GM13977 (cell line): ENCODE results near the gene CD300LG.

ENCODE experiments used
- DNase-seq: peaks from one replicate; pipeline ENCODE4 v3.0.0; 2012; ENCODE audit warnings: low spot score
- in situ Hi-C: fragments of 300-500 bp; cut with MboI; formaldehyde crosslinking; loops from one replicate; pipeline ENCODE4 v1.12.0; 2022; ENCODE audit warnings: low sequenced_read_pairs, low pct_unique_long_range_greater_than_20kb, mixed read lengths, inconsistent platforms; ENCODE audit not compliant: unreplicated experiment
- TF ChIP-seq, protein P1 (sequence below): IDR thresholded peaks from 2 replicates; pipeline ENCODE4 v1.5.1; 2012; ENCODE audit warnings: mild to moderate bottlenecking, control low read depth; ENCODE audit not compliant: insufficient read depth; ENCODE audit errors: extremely low read depth, missing control alignments

Gene CD300LG

DNA sequence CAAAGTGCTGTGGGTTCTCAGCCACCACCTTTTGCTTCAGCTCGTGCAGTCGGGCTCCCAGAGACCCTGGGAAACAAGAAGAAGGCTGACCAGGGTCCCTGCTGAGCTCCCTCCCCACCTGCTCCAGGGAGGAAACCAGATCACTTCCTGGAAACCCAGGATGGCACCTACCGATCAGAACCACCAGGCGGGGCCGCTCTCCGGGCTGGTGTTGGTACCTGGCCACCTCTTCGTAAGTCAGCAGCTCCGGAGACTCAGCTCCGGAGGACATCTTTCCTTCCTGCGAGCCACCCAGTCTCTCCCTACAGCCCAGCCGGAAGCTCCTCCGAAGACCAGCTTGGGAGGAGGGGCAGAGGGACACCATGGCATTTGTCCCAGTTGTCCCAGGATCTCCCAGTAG is 33.0 kb upstream of the CD300LG start:
- TF ChIP-seq, protein P1, sequence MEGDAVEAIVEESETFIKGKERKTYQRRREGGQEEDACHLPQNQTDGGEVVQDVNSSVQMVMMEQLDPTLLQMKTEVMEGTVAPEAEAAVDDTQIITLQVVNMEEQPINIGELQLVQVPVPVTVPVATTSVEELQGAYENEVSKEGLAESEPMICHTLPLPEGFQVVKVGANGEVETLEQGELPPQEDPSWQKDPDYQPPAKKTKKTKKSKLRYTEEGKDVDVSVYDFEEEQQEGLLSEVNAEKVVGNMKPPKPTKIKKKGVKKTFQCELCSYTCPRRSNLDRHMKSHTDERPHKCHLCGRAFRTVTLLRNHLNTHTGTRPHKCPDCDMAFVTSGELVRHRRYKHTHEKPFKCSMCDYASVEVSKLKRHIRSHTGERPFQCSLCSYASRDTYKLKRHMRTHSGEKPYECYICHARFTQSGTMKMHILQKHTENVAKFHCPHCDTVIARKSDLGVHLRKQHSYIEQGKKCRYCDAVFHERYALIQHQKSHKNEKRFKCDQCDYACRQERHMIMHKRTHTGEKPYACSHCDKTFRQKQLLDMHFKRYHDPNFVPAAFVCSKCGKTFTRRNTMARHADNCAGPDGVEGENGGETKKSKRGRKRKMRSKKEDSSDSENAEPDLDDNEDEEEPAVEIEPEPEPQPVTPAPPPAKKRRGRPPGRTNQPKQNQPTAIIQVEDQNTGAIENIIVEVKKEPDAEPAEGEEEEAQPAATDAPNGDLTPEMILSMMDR, result no peak
- no peak for DNase-seq
- in situ Hi-C loops, result no loop called here

DNA sequence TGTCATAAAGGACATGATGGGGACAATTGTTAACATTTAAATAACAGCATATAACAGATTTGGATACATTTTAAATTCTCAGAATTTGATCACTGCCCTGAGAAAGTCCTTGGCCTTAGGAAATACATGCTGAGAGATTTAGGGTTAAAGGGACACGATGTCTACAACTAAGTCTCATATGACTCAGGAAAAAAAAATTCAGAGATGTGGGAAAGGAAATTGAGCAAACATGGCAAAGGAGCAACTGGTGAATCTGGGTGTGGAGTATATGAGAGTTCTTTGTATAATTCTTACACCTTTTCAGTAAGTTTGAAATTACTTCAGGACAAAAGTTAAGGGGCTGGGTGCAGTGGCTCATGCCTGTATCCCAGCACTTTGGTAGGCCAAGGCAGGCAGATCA is 32.3 kb upstream of the CD300LG start:
- no peak for DNase-seq
- TF ChIP-seq, protein P1, result no peak
- in situ Hi-C loops, result no loop called here

DNA sequence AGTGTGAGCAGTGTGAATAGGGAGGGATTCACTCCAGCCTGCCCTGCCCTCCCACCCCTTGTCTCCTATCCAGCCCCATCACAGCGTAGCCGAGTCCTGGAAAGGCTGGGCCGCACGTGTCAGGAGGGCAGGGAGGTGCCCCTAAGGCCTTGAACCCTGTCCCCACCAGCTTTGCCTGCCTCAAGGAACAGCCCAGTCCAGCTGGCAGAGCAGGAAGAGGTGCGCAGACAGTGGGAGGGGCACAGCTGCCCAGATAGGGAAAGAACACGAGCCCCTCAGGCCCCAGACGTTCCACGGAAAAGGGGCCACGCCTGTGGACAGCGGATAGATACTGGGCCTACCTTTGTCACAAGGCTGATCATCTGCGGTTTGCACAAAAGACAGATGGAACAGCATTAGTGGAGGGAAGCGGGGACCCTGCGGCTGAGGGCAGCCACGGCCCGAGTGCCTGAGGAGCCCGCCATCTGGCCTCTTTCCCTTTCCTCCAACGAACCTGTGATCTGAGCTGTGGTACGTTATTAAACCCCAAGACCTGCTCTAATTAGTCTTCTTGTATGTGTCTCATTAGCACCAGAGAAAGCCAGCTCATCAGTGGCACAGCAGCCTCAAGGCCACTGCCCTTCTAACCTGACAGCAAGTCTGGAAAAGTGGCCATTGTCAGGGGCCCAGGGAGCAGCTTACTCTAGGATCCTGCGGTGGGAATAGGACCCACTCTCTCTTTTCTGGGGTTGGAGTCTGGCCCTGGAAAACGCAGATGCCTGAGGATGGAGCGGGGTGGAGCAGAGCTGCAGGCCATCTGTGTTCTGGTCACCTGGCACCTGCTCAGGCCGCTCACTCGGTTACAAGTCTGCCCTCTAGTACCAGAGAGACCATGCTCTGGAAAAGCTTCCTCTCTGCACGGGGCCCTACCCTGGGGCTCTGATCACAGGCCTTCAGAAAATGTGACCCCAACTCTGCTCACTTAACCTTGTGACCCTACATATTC is 30.3 kb upstream of the CD300LG start:
- TF ChIP-seq, protein P1, result no peak
- no peak for DNase-seq
- in situ Hi-C loops, result no loop called here

DNA sequence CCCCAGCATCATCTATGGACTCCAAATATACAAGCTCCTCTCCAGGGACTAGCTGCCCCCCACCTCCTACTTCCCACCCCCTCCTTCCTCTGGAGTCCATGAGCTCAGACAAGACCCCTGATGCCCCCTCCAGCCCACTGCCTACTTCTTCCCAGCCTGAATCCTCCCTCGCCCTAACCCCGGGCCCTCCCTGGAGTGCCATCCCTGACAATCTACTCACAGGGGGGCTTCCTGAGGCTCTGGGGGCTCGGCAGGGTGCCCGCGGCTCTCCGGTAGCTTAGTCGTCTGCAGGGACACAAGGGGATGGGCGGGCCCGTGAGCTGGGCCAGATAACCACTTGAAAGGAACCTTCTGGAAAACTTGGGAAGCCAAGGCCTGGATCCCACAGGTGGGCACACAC is 29.1 kb upstream of the CD300LG start:
- DNase-seq, result no peak
- in situ Hi-C loops, result no loop called here
- TF ChIP-seq, protein P1, result no peak

DNA sequence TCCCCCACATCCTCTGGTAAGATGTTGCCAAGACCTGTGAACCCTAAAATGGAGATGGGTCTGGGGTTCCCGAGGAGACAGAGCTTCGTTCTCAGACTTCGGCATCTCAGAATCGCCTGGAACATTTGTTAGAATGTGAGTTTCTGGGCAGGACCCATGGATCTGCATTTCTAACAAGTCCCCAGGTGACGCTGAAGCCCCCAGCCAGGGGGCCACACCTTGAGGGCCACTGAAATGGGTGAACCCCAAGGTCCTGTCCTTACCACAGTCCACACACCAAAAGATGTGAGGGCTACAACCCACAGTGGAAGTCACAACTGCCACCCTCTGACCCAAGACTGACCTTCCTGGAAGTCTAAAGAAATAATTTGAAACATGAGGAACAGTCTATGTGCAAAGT is 28.0 kb upstream of the CD300LG start:
- no peak for DNase-seq
- TF ChIP-seq, protein P1, result no peak
- in situ Hi-C loops, result no loop called here

DNA sequence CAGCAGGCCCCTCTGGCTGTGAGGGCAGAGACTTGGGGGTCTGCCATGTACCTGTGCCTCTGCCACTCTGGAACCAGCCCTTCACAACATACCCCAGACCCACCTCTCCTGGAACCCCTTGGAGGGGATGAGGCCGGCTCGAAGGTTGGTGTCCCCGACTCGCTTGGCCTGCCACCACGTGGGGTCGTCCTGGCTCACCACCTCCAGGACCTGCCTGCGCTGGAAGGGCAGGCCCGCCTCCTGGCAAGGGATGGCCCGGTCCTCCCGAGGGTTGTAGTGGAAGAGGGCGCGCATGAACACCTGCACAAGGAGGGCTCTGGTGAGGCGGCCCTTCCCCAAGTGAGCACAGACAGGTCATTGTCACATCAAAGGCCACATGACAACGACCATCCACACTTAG is 26.2 kb upstream of the CD300LG start:
- no peak for DNase-seq
- TF ChIP-seq, protein P1, result no peak
- in situ Hi-C loops, result no loop called here
